Fibroblast of pulmonary artery (primary cell): Measurements from ENCODE around the gene GSTCD.

Experiments
- DNase-seq: peaks from one replicate; pipeline ENCODE4 v3.0.0-alpha.2; 2010; ENCODE audit warnings: low read depth
- H3K4me3 ChIP-seq: replicated peaks from 2 replicates; pipeline ENCODE4 v1.5.1; 2011; ENCODE audit warnings: low read depth, mild to moderate bottlenecking, control low read depth, low read length, moderate library complexity
- TF ChIP-seq, protein P1 (sequence below): IDR thresholded peaks from 2 replicates; pipeline ENCODE4 v1.5.1; 2011; ENCODE audit warnings: mild to moderate bottlenecking, control low read depth, low read length, inconsistent platforms; ENCODE audit errors: missing control alignments

Gene GSTCD

DNA sequence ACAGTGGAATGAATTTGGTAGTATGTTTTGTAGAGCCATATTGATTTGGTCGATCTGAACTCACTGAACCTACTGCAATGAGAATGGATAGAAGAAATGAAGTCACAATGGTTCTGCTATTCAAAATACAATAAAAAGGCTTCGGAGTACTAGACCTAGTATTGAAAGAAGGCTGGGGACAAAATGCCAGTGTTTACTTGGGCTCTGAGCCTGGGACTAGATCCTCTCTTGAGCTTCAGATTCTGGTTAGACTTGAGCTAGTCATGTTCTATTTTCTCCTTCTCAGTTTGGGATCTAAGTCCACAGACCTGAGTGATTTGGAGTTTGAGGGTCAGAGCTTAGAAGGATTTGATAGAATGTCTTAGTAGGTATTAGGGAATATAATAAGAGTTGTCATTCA lies 10.0 kb upstream of the GSTCD start:
- TF ChIP-seq, protein P1, sequence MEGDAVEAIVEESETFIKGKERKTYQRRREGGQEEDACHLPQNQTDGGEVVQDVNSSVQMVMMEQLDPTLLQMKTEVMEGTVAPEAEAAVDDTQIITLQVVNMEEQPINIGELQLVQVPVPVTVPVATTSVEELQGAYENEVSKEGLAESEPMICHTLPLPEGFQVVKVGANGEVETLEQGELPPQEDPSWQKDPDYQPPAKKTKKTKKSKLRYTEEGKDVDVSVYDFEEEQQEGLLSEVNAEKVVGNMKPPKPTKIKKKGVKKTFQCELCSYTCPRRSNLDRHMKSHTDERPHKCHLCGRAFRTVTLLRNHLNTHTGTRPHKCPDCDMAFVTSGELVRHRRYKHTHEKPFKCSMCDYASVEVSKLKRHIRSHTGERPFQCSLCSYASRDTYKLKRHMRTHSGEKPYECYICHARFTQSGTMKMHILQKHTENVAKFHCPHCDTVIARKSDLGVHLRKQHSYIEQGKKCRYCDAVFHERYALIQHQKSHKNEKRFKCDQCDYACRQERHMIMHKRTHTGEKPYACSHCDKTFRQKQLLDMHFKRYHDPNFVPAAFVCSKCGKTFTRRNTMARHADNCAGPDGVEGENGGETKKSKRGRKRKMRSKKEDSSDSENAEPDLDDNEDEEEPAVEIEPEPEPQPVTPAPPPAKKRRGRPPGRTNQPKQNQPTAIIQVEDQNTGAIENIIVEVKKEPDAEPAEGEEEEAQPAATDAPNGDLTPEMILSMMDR = no peak
- DNase-seq = no peak
- no peak overlapping the region for H3K4me3 ChIP-seq

DNA sequence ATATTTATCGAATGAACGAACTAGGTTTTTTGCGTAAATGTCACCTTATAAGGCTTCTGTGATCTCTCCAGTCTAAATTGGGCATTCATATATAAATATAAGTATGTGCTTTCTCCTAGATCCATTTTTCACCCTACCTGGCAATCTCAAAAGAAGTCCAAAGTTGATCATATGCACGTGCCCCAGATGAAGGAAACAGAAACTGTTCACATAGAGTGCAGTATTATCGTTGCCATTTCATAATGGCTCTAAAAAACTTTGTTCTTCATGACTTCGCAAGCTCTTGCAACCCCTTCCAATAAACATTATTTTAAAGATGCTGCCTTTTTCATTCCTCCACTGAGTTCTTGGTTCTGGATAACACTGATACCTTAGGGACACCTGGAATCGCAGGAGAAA lies 803 bp upstream of the GSTCD start:
- H3K4me3 ChIP-seq = peak overlapping the region; percentile 58
- DNase-seq = no peak
- TF ChIP-seq, protein P1 = no peak

DNA sequence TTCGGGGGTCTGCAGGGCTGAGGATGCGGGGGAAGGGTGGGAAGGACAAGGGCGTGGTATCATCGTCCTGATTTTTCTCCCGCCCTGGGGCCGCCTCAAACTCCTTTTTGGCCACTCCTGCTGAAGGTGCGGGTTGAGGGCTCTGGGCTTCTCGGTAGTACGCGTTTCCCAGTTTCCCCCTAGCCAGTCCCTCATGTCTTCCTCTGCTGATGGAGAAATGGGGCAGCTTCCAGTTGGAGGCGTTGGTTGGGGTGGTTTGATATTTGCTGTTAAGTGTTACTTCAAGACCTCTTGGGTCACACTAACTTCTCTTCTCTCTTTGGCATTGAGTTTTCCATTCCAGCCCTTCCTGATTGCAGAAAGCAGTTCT lies 482 bp downstream of the GSTCD start:
- peak overlapping the region; percentile 58 for H3K4me3 ChIP-seq

DNA sequence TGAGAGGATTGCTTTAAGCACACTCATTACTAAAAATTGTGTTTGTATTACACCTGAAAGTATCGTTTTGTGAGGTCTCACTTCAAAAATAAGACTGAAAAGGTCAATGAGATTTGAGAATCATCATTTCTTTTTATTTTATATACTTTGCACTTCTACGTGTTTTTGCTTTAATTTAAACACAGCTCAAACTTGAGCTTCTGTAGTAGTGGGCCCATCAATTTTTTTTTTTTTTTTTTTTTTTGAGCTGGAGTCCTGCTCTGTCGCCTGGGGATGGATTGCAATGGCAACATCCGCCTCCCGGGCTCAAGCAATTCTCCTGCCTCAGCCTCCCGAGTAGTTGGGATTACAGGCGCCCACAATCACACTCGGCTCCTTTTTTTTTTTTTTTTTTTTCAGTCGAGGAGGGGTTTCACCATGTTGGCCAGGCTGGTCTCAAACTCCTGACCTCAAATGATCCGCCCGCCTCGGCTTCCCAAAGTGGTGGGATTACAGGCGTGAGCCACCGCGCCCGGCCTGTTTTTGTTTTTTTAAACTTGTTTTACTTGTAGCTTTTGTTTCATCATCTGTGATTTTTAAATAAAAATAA lies 1.5 kb downstream of the GSTCD start:
- peak overlapping the region; percentile 58 for H3K4me3 ChIP-seq
- no peak for DNase-seq
- TF ChIP-seq, protein P1 = no peak

More for the DNA sequence above, 482 bp downstream of the GSTCD start:
- no peak for DNase-seq
- TF ChIP-seq, protein P1 = no peak

DNA sequence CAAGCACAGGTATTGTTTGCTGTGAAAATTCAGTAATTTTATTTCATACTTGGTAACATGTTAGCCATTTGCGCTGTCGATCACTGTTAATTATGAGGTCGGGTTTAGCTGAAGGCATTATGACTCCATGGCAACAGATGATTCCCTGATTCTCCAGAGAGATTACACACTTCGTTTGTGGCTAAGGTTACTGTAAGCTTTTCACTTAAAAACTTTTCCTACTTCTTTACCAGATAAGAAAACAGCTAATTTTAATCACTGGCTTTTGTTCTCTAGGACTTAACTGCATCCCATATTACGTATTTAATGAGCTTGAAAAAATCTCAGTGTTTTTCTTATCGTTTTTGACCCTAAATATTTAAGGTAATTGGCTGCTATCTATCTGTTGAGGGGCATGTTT lies 2.1 kb downstream of the GSTCD start:
- H3K4me3 ChIP-seq = no peak overlapping the region
- no peak for DNase-seq
- TF ChIP-seq, protein P1 = no peak

DNA sequence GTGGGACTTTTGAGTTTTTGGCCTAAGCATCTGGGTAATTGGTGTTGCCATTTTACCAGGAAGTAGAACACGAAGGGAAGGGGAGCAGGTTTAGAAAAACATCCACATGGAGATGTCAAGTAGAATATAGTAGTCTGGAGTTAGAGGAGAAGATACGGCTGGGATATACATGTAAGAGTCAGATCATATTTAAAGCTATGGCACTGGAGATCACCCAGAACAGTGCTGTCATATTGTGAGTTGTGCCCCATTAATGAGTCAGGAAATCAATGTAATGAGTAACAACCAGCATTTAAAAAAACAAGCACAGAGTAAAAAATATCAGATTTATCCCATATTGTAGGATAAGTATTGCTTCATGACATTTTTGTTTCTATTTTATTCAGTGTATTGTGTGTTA lies 4.2 kb downstream of the GSTCD start:
- TF ChIP-seq, protein P1 = no peak
- H3K4me3 ChIP-seq = no peak overlapping the region
- DNase-seq = no peak

DNA sequence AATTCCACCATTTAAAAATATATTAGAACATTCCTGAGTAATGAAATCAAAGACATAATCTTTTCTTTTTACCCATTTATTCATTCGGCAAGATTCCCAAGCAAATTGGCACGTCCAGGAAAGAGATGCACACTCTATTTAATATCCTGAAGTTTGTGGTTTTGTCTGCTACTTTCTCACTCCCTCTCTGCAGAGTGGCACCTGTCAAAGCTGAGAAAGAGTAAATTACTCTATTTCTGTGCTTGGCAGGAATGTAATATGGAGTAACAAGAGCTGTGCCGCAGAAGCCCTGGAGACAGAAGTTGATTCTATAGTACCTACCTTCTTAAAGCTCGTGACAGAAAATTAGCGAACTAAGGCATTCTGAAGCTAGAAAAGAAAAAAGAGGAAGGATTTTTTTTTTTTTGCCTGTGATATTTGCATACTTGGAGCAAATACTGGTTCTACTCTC lies 5.5 kb downstream of the GSTCD start:
- DNase-seq = no peak
- TF ChIP-seq, protein P1 = no peak
- H3K4me3 ChIP-seq = peak overlapping the region; percentile 21
